Dedifferentiated amniotic fluid mesenchymal stem cell (primary cell): ENCODE measurements around the gene JMJD8.
A peak's percentile ranks its signal among the peaks of the same experiment; 100 is the strongest.

Experiments
- DNase-seq: peaks from one replicate; pipeline ENCODE4 v3.0.0-alpha.2; 2016; ENCODE audit errors: extremely low spot score

Gene JMJD8

GRCh38 chr16:662095-662494 is 22.0 kb downstream of the JMJD8 start:
- DNase-seq = no peak

- DNase-seq = no peak
Measured at GRCh38 chr16:661184-661821, 22.8 kb downstream of the JMJD8 start.

- DNase-seq = peak; percentile 21
Measured at GRCh38 chr16:660459-661183, 23.5 kb downstream of the JMJD8 start.

- no peak for DNase-seq
Measured at GRCh38 chr16:660132-660458, 24.0 kb downstream of the JMJD8 start.

- DNase-seq = no peak
Measured at GRCh38 chr16:659618-660017, 24.5 kb downstream of the JMJD8 start.

GRCh38 chr16:658679-659571 is 25.2 kb downstream of the JMJD8 start:
- no peak for DNase-seq

- no peak for DNase-seq
Measured at GRCh38 chr16:657487-657886, 26.6 kb downstream of the JMJD8 start.

GRCh38 chr16:654034-654433 is 30.1 kb downstream of the JMJD8 start:
- no peak for DNase-seq

- no peak for DNase-seq
Measured at GRCh38 chr16:652454-653305, 31.5 kb downstream of the JMJD8 start.

GRCh38 chr16:651844-652243 is 32.3 kb downstream of the JMJD8 start:
- no peak for DNase-seq

GRCh38 chr16:649631-650030 is 34.5 kb downstream of the JMJD8 start:
- no peak for DNase-seq

GRCh38 chr16:648781-649589 is 35.1 kb downstream of the JMJD8 start, which contains the start of gene WDR90:
Gene WDR90, plus strand, starts transcription at chr16:649365. Its CDS starts 52 bp downstream, at chr16:649417.
- peak; percentile 75 for DNase-seq

GRCh38 chr16:648071-648780 is 35.9 kb downstream of the JMJD8 start:
- DNase-seq = no peak

GRCh38 chr16:647173-647902 is 36.8 kb downstream of the JMJD8 start:
- no peak for DNase-seq

- no peak for DNase-seq
Measured at GRCh38 chr16:646679-647172, 37.4 kb downstream of the JMJD8 start.

- DNase-seq = no peak
Measured at GRCh38 chr16:645852-646678, 38.1 kb downstream of the JMJD8 start.

GRCh38 chr16:644556-644955 is 39.6 kb downstream of the JMJD8 start:
- DNase-seq = no peak

- no peak for DNase-seq
Measured at GRCh38 chr16:643050-643368, 41.1 kb downstream of the JMJD8 start.
